GM18858 (cell line): ENCODE data around the gene GPATCH1.

Experiments
- ATAC-seq: cut with Tn5 transposase; IDR thresholded peaks from one replicate; pipeline ENCODE4 v1.9.1; 2021; ENCODE audit not compliant: unreplicated experiment

The GPATCH1 gene

DNA sequence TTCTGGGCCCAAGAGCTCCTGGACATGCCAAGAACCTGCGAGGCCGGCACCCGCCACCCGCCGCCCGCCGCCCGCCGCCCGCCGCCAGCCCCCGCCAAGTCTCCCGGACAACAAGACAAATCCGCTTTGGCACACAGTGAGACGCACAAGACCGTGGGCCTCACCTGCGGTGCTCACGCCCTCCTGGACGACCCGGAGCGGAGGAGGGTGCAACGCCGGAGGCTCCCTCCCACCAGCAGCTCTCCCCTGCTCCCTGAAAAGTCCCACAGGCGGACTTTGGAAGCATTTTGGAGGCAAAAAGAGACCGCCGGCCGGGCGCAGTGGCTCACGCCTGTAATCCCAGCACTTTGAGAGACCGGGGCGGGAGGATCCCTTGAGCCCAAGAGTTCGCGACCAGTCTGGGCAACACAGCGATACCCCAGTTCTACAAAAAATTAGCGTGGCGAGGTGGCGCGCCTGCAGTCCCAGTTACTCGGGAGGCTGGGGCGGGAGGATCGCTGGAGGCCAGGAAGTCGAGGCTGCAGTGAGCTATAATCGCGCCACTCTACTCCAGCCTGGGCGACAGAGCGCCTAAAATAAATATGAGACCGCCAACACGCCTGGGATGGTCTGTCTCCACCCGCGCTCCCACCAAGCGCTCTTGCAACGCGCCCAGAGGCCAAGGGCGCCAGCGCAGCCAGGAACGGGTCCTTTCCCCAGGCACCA is 17.1 kb upstream of the GPATCH1 start:
- ATAC-seq = no peak

DNA sequence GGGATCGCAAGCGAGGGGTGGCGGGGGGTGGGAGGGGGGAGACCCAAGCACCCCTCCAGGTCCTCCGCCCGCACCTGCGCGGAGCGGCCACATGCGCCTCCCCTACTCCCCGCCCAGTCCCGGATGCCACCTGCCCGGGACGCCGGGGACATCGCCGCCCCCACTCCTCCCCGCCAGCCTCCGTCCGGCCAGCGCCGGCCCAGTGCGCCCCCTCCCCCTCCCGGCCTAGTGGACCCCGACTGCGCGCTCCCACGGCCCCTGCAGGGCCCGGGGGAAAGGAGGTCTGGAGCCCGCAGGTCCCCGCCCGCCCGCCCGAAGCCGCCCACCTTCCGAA is 16.6 kb upstream of the GPATCH1 start:
- no peak for ATAC-seq

DNA sequence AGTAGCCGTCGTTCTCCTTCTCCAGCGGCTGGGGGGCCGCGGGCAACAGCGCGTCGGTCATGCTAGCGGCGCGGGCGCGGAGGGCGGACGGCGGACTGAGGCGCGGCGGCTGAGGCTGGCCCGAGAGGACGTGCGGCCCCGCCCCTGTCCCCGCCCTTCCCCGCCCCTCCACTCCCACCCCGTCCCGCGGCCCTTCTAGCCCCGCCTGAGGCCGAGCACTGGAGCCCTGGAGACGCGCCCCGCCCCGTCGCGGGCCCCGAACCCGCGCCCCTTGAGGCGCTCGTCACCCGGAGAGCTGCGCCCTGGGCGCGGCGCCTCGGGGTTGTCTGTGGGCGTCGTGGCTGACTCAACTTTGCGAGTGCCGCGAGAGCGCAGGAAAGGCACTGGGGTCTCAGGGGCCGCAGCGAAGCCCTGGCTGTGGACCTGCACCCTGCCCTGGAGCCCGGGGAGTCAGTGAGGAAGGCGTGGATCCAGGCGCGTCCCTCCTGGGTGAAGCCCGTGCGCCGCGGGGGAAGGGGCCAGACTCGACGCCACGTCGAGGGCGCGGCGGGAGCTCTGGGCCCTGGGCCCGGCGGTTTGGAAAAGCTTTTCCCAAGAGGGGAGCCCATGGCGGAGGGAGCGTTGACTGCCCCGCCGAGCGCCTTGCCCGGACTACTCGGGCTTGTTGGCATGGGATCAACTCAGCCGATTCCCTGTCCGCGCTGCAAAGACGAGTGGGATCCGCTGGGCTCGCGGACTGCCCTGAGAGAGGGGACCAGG is 16.0 kb upstream of the GPATCH1 start, which contains the start of gene RHPN2:
TSS of gene RHPN2 (minus strand) at position 97 of the 759 bp plus-strand sequence. CDS start at position 61, 36 bp downstream.
- ATAC-seq = no peak

DNA sequence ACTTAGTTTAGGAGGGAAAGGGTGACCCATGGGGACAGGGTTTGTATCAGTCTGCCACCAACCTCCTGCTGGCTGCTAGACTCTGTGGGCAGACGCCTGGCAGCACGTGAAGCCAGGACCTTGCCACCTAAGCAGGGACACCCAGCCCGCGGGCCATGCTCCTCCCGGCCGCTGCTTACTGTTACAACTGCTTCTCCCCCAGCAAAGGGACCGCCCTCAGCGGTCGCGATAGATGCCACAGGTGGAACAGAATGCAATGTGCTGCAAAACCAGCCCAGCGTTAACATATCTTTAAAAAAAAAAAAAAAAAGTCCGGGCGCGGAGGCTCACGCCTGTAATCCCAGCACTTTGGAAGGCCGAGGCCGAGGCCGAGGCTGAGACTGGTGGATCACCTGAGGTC is 14.4 kb upstream of the GPATCH1 start:
- ATAC-seq = no peak

DNA sequence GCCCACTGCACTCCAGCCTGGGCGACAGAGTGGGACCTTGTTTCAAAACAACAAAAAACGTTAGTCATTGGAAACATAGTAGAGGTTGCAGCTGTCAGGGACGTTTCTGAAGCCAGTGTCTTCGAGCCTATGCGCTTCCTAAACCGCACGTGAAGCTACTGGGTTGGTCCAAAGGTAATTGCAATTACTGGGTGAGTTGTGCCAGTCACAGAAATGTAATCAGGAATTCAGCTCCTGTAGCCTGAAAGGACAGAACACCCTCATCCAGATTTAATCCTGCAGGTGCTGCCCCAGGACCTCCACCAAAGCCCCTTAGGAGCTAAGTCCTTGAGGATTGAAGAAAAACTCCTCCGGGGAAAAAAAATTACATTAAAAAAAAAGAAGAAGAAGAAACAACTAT is 13.9 kb upstream of the GPATCH1 start:
- no peak for ATAC-seq

DNA sequence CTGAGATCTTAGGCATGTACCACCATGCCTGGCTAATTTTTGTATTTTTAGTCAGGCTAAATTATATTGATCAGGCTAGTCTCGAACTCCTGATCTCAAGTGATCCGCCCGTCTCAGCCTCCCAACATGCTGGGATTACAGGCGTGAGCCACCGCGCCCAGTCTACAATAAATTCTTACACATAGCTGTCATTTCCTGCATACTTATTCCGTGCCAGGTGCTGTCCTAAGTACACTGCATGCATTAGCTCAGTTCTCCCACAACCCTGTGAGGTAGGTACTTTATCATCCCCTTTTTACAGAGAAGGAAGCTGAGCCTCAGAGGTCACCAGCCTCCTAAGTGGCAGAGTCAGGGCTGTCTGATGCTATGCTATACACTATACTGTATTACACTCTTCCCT is 9.1 kb upstream of the GPATCH1 start:
- ATAC-seq = no peak

DNA sequence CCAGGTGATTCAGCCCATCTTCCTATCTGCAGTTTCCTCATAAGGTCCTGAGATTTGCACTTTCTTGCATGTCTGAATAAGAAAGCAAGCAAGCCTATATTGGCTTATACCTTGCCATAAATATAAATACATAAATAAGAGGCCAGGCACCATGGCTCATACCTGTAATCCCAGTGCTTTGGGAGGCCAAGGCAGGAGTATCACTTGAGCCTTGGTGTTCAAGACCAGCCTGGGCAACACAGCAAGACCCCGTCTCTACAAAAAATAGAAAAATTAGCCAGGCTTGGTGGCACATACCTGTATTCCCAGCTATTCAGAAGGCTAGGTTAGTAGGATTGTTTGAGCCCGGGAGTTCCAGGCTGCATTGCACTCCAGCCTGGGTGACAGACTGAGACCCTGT is 5.5 kb upstream of the GPATCH1 start:
- ATAC-seq = no peak

DNA sequence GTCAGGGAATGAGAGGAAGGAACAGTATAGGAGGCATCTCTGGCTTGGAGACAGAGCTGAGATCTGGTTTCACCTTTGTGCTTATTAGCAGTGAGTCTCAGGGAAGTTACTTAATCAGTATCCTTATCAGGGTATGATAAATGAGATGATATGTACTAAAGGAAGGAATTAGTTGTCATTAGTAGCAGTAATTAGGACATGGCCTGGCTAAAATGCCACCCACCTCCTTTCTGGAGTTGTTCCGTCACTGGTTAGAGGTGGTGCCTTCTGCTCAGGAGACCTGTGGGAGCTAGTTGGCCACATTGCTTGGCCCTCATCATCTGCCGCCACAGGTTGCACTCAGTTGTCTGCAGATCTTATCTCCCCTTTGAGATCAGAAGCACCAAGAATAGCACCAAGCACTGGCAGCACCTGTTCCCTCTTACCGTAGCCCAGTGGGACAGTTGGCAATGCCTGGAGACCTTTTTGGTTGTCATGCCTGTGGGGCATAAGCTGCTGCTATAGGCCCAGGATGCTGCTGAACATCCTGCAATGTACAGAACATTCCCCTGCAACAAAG is 4.7 kb downstream of the GPATCH1 start:
- no peak for ATAC-seq

DNA sequence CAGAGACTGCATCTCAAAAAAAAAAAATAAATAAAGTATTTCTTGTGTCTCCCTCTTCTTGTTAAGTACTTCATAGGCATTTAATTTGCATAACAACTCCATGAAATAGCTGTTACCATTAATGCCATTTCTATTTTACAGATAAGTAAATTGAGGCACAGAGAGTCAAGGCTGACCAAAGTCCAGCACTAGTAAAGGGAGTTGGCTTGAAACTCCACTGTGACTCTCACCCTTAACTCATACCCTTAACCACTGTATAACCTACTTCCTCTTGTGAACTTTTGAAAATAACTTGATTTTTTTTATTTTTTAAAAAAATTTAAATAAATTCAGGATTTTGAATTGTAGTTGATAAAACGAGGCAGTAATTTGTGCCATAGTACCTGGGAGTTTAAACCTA is 6.0 kb downstream of the GPATCH1 start:
- no peak for ATAC-seq

DNA sequence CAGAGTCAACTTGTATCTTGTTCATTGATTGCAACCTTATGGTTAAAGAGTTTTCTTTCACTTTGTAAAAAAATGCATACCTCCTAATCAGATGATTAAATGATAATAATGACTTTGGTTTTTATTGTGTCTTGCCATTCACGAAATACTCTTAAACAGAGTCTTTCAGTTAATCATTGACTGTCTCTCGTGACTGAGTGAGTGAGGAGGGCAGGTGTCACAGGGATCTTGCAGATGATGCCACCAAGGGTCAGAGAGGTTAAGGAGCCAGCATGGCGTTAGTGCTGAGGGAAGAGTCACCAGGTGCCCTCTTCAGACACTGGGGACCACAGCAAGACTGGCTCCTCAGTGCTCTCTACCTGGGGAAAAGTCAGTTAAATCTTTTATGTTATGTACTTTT is 8.0 kb downstream of the GPATCH1 start:
- no peak for ATAC-seq

DNA sequence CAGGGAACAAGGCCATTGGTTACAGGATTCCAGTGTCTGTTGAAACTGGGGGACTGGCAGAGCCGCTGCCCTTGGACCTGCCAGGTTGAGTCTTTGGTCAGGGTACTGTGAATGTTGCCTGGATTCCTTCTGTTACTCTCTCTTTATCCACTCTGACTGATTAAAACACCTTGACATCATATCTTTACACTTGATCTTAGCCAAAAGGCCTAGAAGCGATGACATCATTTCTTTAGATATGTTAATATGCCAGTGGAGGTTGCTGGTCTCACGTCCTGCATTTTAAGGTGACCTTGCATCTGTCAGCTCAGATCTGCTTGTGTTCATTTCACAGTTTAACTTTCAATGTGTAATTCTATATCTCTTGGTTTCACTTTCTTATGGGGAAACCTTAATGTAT is 9.2 kb downstream of the GPATCH1 start:
- no peak for ATAC-seq

DNA sequence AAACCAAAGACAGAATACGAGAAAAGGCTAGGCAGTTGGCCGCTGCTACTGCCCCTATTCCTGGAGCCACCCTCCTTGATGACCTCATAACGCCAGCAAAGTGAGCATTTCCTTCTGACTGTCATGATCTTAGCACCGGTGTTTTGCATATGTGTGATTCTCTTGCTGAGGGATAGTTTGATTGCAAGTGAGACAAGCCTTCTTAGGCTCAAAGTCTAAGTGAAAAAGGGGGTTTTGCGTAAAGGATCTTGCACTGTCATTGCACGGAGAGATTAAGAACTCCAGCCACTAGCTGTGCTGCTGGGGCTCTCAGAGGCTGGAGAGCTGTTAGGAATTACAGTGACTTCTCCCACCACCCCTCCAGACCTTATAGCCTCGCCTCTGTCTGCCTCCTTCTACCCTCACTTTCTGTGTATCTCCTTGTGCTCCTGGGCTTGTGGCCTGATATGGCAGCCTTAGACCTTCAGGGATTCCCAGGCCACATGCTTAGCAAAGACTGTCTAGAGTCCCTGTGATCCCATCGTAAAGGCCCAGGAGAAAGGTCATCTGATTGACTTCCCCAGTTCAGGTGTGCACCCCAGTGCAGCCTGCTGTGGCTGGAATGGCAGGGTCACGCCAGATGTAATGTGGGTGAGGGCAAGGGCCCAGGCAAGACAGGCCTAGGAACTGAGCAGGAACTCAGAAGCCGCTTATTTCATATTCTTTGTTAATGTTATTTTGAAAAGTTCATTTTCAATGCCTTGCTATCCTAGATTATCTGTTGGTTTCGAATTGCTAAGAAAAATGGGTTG is 12.6 kb downstream of the GPATCH1 start:
- no peak for ATAC-seq

DNA sequence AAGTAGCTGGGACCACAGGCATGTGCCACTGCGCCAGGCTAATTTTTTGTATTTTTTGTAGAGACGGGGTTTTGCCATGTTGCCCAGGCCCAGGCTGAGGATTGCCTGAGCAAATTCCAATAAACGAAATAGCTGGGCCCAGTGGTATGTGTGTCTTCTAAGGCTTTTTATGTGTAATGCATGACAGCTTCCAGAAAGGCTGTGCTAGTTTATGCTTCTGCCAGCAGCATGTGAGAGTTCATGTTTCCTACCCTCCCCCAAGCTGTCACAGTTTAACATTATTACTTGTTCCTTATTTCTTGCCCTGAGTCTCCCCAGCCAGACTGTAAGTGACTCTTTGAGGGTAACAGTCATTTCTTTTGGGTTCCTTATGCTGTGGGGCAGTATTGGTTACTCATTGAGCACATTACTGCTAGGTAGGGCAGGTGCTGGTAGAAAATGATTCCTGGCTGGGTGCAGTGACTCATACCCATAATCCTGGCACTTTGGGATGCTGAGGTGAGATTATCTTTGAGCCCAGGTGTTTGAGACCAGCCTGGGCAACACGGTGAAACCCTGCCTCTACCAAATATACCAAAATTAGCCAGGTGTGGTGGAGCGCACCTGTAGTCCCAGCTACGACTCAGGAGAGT is 13.6 kb downstream of the GPATCH1 start:
- ATAC-seq = no peak

DNA sequence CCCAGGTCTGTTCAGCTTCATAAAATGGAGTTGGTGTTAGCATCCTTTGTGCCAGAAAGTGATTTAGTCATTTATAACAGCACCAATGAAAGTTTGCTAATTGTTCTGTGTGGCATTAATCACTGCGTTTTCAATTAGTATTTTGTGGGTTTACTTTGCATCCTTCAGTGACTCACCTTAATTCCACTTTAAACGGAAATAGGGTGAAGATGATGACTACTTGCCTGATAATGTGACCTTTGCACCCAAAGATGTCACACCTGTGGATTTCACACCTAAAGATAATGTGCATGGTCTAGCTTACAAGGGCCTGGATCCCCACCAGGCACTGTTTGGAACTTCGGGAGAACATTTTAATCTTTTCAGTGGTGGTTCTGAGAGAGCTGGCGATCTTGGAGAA is 15.0 kb downstream of the GPATCH1 start:
- ATAC-seq = no peak

DNA sequence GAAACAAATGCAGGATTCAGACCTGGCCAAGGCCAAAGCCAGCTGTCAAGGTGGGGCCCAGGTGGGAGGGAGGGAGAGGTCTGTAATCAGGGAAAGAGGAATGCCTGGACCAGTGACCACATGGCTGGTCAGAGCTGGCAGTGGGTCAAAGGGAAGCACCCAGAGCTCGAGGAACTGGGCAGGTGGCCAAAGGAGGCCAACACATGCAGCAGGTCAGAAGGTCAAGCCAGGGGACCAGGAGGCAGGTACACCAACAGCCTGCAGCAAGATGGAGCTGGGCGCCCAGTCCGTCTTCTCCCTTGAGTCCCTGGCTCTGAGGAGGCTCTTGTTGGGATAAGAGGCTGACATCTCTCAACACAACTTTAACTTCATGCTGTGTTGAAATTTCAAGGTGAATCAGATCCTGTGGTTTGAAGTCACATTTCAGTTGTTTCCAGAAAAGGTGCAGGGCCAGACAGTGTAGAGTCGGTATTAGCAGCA is 17.1 kb downstream of the GPATCH1 start:
- ATAC-seq = no peak

DNA sequence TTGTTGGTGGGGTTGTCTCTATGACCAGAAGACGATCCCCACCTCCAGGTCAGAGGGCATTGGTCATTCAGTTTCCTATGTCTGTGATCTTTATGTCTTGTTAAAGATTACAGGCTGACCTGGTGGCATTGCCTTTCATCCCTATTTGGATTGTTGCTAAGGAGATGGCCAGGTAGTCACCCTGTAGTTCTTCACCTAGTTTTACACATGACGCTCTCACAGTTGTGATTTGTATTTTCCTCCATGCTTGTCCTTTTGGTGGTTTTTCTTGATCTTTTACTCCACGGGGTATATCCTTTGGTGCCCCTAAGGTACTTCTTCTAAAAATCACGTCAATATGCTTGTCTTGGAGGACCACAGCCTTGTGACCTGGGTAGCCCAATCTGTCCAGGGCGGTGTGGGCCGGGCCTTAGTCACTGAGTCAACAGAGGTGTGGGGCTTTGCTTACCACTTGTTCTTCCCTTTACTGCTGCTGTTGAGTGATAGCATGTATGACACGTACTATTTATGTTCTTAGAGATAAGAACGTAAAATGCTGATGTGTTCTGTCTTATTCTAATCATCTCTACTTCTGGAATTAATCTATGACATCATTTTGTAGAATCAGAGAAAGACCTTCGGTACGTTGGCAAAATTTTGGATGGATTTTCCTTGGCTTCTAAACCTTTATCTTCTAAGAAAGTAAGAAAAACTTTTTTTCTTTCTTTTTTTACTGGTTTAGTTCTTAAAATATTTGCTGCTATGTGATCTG is 20.1 kb downstream of the GPATCH1 start:
- ATAC-seq = no peak

DNA sequence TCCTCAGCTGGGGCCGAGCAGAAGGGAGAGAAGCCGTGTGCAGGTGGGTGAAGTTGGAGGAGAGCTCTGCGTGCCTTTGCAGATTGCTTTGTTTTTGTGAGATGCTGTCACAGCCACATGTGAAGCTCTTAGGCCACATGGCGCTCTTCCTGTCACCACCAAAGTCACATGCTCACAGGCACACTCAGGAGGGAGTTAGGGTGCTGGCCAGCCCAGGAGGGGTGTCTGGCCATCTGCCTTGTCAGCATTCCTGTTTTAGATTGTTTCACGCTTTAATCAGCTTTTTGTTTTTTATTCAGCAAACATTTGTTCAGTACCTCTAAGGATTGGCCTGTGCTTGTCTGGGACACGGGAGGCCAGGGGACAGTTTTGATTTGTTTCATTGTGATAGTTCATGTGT is 21.9 kb downstream of the GPATCH1 start:
- no peak for ATAC-seq

DNA sequence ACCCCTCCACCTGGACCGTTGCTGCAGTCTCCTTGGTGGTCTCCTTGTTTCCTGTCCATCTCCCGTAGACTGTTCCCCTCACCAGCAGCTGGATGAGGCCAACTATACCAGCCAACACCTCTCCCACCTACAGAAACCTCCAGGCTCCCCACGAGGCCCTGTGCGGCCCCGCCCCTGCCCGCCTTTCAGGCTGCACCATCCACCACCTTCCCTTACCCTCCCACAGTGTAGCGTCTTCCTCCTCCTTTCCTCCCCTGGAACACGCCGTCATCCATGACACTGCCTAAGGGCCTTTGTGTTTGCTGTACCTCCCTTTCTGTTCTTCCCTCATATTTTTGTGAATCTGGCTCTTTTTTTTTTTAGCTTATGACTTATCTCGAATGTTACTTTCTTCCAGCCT is 27.2 kb downstream of the GPATCH1 start:
- ATAC-seq = no peak

DNA sequence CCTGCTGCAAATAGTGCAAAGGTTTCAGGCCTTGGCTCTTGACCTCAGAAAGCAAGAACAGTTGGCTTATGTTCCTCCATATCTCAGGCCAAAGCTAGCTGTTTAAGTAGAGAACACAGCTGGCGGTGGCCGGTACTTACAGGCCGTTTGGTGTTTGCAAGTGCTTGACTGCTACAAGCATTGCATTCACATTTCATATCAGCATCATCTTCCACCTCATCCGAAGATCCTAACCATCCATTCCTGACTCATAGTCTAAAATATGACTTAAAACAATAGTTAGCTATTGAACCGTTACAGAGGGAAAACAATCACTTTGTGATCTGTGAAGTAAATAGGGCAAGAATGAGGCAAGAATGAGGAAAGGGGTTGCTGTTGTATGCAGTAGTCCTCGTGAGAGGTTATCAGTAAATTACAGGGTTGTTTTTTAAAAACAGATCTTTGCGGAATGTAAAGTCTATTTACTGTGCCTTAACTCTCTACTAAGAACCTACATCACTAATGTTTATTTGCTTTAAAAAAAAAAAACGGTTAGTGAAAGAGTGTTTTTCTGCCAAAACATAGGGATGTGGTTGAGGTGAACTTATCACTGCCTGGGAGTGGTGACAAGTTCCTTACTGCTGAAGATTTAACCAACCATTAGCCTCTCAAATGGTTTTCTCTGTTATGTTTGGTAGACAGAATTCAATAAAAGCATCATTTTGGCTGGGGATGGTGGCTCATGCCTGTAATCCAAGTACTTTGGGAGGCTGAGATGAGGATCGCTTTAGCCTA is 29.3 kb downstream of the GPATCH1 start:
- ATAC-seq = no peak

DNA sequence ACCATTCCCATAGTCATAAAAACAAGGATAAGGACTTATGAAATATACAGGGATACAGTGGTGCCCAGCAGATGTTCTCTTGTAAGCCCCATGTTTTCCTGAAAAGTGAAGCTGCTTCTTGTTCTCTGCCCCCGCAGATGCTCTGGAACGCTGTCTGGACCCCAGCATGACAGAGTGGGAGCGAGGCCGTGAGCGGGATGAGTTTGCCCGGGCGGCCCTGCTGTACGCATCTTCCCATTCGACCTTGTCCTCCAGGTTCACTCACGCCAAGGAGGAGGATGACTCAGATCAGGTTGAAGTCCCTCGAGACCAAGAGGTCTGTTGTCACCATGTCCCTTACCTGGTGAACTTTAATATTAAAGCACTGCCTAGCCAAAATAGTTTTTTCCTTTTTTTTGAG is 30.6 kb downstream of the GPATCH1 start:
- no peak for ATAC-seq
